Measurements from ENCODE around the gene UBAP1L. TPM values are rescaled to one million over a fixed set of nuclear protein-coding genes. Genes with fewer than 3 reads are reported as not detected.
"Not testable (repeated sequence)": the region's sequence is repeated elsewhere in the genome, so short reads cannot be mapped to it uniquely, and the experiment has no call there.

UBAP1L gene
- total RNA-seq, 1 donor from 2014 or later, result 2.1 TPM

DNA sequence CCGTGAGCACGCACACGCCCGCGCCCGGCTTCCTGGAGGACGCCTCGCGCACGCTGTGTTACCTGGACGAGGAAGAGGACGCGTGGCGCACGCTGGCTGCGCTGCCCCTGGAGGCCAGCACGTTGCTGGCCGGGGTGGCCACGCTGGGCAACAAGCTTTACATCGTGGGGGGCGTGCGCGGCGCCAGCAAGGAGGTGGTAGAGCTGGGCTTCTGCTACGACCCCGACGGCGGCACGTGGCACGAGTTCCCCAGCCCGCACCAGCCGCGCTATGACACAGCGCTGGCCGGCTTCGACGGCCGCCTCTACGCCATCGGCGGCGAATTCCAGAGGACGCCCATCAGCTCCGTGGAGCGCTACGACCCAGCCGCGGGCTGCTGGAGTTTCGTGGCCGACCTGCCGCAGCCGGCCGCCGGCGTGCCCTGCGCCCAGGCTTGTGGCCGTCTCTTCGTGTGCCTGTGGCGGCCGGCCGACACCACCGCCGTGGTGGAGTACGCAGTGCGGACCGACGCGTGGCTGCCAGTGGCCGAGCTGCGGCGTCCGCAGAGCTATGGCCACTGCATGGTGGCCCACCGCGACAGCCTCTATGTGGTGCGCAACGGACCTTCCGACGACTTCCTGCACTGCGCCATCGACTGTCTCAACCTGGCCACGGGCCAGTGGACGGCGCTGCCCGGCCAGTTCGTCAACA is 37.6 kb downstream of the UBAP1L start:
- H3K27ac ChIP-seq (ENCODE audit: low read depth, low read length), result peak overlapping the region; percentile 90

GRCh38 chr15:65076486-65077290 is 38.3 kb downstream of the UBAP1L start, which contains the start of gene KBTBD13:
Gene KBTBD13 (plus strand): TSS chr15:65076746. CDS start chr15:65076816, 70 bp downstream.
- peak within 1 kb of the TSS; percentile 71 to 90 (median 79) for H3K9ac ChIP-seq (ENCODE audit: low read depth in 1 of 3, low read length in 3 of 3)
- peak within 1 kb of the TSS; percentile 90 for H3K27ac ChIP-seq (ENCODE audit: low read depth, low read length)
- no peaks in the 10 kb centered on the region for H3K9me3 ChIP-seq (ENCODE audit: control insufficient read depth in 3 of 3, low read length in 3 of 3)
- peaks cover 0 to 4% (median 3%) of the 10 kb centered on the region in 3 donors for H3K27me3 ChIP-seq (ENCODE audit: control insufficient read depth in 3 of 3, insufficient read depth in 3 of 3, low read length in 3 of 3)
- H3K4me3 ChIP-seq (ENCODE audit: low read length in 3 of 3), result peak within 1 kb of the TSS; percentile 67 to 79 (median 79)
- peaks cover 38 to 52% (median 46%) of the 10 kb centered on the region in 3 donors for H3K4me1 ChIP-seq (ENCODE audit: control insufficient read depth in 3 of 3, insufficient read depth in 3 of 3, low read length in 3 of 3)
- H3K36me3 ChIP-seq (ENCODE audit: control insufficient read depth in 3 of 3, insufficient read depth in 3 of 3, low read length in 3 of 3), result no peaks in the 10 kb centered on the region

More for the DNA sequence above, 37.6 kb downstream of the UBAP1L start:
- no peaks in the 10 kb centered on the region for H3K9me3 ChIP-seq (ENCODE audit: control insufficient read depth in 3 of 3, low read length in 3 of 3)
- peaks cover 37 to 52% (median 45%) of the 10 kb centered on the region in 3 donors for H3K4me1 ChIP-seq (ENCODE audit: control insufficient read depth in 3 of 3, insufficient read depth in 3 of 3, low read length in 3 of 3)
- no peaks in the 10 kb centered on the region for H3K36me3 ChIP-seq (ENCODE audit: control insufficient read depth in 3 of 3, insufficient read depth in 3 of 3, low read length in 3 of 3)
- peak overlapping the region; percentile 67 to 79 (median 79) for H3K4me3 ChIP-seq (ENCODE audit: low read length in 3 of 3)
- peak overlapping the region; percentile 69 to 90 (median 79) for H3K9ac ChIP-seq (ENCODE audit: low read depth in 1 of 3, low read length in 3 of 3)
- peaks cover 0 to 4% (median 3%) of the 10 kb centered on the region in 3 donors for H3K27me3 ChIP-seq (ENCODE audit: control insufficient read depth in 3 of 3, insufficient read depth in 3 of 3, low read length in 3 of 3)

DNA sequence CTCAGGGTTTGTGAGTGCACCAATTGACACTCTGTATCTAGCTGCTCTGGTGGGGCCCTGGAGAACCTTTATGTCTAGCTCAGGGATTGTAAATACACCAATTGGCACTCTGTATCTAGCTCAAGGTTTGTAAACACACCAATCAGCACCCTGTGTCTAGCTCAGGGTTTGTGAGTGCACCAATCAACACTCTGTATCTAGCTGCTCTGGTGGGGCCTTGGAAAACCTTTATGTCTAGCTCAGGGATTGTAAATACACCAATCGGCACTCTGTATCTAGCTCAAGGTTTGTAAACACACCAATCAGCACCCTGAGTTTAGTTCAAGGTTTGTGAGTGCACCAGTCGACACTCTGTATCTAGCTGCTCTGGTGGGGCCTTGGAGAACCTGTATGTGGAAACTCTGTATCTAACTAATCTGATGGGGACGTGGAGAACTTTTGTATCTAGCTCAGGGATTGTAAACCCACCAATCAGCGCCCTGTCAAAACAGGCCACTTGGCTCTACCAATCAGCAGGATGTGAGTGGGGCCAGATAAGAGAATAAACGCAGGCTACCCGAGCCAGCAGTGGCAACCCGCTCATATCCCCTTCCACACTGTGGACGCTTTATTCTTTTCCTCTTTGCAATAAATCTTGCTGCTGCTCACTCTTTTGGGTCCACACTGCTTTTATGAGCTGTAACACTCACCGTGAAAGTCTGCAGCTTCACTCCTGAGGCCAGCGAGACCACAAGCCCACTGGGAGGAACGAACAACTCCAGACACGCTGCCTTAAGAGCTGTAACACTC is 39.2 kb downstream of the UBAP1L start:
- H3K36me3 ChIP-seq (ENCODE audit: control insufficient read depth in 3 of 3, insufficient read depth in 3 of 3, low read length in 3 of 3); H3K9me3 ChIP-seq (ENCODE audit: control insufficient read depth in 3 of 3, low read length in 3 of 3); H3K27me3 ChIP-seq (ENCODE audit: control insufficient read depth in 3 of 3, insufficient read depth in 3 of 3, low read length in 3 of 3): not testable (repeated sequence)
- Histone ChIP-seq H3K4me1 (ENCODE audit: control insufficient read depth in 3 of 3, insufficient read depth in 3 of 3, low read length in 3 of 3) (peaks cover 43 to 53% (median 47%) of the 10 kb centered on the region in 3 donors), H3K4me3 (ENCODE audit: low read length in 3 of 3) (peak overlapping the region; percentile 23 to 79 (median 79)), H3K9ac (ENCODE audit: low read depth in 1 of 3, low read length in 3 of 3) (peak overlapping the region; percentile 13 to 90 (median 71)), H3K27ac (ENCODE audit: low read depth, low read length) (peak overlapping the region; percentile 90)

DNA sequence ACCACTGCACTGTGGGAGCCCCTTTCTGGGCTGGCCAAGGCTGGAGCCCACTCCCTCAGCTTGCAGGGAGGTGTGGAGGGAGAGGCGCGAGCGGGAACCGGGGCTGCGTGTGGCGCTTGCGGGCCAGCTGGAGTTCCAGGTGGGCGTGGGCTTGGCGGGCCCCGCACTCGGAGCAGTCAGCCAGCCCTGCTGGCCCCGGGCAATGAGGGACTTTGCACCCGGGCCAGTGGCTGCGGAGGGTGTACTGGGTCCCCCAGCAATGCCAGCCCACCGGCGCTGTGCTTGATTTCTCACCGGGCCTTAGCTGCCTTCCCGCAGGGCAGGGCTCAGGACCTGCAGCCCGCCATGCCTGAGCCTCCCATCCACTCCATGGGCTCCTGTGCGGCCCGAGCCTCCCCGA is 40.1 kb downstream of the UBAP1L start:
- H3K4me3 ChIP-seq (ENCODE audit: low read length in 3 of 3); H3K9ac ChIP-seq (ENCODE audit: low read depth in 1 of 3, low read length in 3 of 3); H3K27ac ChIP-seq (ENCODE audit: low read depth, low read length); H3K27me3 ChIP-seq (ENCODE audit: control insufficient read depth in 3 of 3, insufficient read depth in 3 of 3, low read length in 3 of 3); H3K36me3 ChIP-seq (ENCODE audit: control insufficient read depth in 3 of 3, insufficient read depth in 3 of 3, low read length in 3 of 3); H3K9me3 ChIP-seq (ENCODE audit: control insufficient read depth in 3 of 3, low read length in 3 of 3): not testable (repeated sequence)
- H3K4me1 ChIP-seq (ENCODE audit: control insufficient read depth in 3 of 3, insufficient read depth in 3 of 3, low read length in 3 of 3), result peaks cover 52 to 61% (median 55%) of the 10 kb centered on the region in 3 donors

- Histone ChIP-seq H3K9me3 (ENCODE audit: control insufficient read depth in 3 of 3, low read length in 3 of 3) (no peaks in the 10 kb centered on the region), H3K36me3 (ENCODE audit: control insufficient read depth in 3 of 3, insufficient read depth in 3 of 3, low read length in 3 of 3) (no peaks in the 10 kb centered on the region), H3K4me1 (ENCODE audit: control insufficient read depth in 3 of 3, insufficient read depth in 3 of 3, low read length in 3 of 3) (peaks cover 53 to 54% (median 53%) of the 10 kb centered on the region in 3 donors), H3K27me3 (ENCODE audit: control insufficient read depth in 3 of 3, insufficient read depth in 3 of 3, low read length in 3 of 3) (peaks cover 0 to 10% (median 9%) of the 10 kb centered on the region in 3 donors), H3K27ac (ENCODE audit: low read depth, low read length) (peak overlapping the region; percentile 82), H3K4me3 (ENCODE audit: low read length in 3 of 3) (no peak overlapping the region), H3K9ac (ENCODE audit: low read depth in 1 of 3, low read length in 3 of 3) (no peak overlapping the region)
Measured at GRCh38 chr15:65072617-65073016, 42.4 kb downstream of the UBAP1L start.

- Histone ChIP-seq H3K9ac (ENCODE audit: low read depth in 1 of 3, low read length in 3 of 3) (peak overlapping the region in 1 of 3 donors; percentile 57), H3K27me3 (ENCODE audit: control insufficient read depth in 3 of 3, insufficient read depth in 3 of 3, low read length in 3 of 3) (peaks cover 3 to 16% (median 11%) of the 10 kb centered on the region in 3 donors), H3K27ac (ENCODE audit: low read depth, low read length) (peak overlapping the region; percentile 82), H3K9me3 (ENCODE audit: control insufficient read depth in 3 of 3, low read length in 3 of 3) (no peaks in the 10 kb centered on the region), H3K4me1 (ENCODE audit: control insufficient read depth in 3 of 3, insufficient read depth in 3 of 3, low read length in 3 of 3) (peaks cover 48 to 53% (median 50%) of the 10 kb centered on the region in 3 donors), H3K36me3 (ENCODE audit: control insufficient read depth in 3 of 3, insufficient read depth in 3 of 3, low read length in 3 of 3) (no peaks in the 10 kb centered on the region), H3K4me3 (ENCODE audit: low read length in 3 of 3) (peak overlapping the region in 2 of 3 donors; percentile 38 to 45)
Measured at GRCh38 chr15:65072027-65072426, 43.0 kb downstream of the UBAP1L start.

DNA sequence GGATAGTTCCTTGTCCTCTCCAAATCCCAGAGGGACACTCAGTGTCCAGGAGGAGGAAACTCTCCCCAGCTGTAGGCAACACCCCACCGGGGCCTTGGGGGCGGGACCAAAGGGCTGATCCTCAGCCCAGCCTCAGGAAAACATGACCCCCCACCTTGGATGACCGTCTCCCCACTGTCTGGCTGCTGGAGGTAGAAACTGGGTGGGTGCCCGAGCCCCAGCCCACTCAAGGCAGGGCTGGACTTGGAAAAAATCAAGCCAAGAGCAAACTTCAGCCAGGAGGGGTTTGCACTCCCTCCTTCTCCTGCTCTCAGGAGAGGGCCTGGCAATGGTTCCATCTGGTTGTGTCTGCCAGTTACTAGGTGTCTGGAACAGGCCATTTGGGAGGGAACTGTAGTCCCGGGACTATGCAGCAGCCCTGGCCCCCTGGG is 43.6 kb downstream of the UBAP1L start:
- no peaks in the 10 kb centered on the region for H3K36me3 ChIP-seq (ENCODE audit: control insufficient read depth in 3 of 3, insufficient read depth in 3 of 3, low read length in 3 of 3)
- H3K9ac ChIP-seq (ENCODE audit: low read depth in 1 of 3, low read length in 3 of 3), result peak overlapping the region in 2 of 3 donors; percentile 25 to 43
- H3K4me1 ChIP-seq (ENCODE audit: control insufficient read depth in 3 of 3, insufficient read depth in 3 of 3, low read length in 3 of 3), result peaks cover 43 to 48% (median 46%) of the 10 kb centered on the region in 3 donors
- peaks cover 3 to 16% (median 13%) of the 10 kb centered on the region in 3 donors for H3K27me3 ChIP-seq (ENCODE audit: control insufficient read depth in 3 of 3, insufficient read depth in 3 of 3, low read length in 3 of 3)
- H3K4me3 ChIP-seq (ENCODE audit: low read length in 3 of 3), result peak overlapping the region in 1 of 3 donors; percentile 45
- peak overlapping the region; percentile 82 for H3K27ac ChIP-seq (ENCODE audit: low read depth, low read length)
- no peaks in the 10 kb centered on the region for H3K9me3 ChIP-seq (ENCODE audit: control insufficient read depth in 3 of 3, low read length in 3 of 3)

GRCh38 chr15:65069779-65070546 is 45.0 kb downstream of the UBAP1L start:
- H3K27me3 ChIP-seq (ENCODE audit: control insufficient read depth in 3 of 3, insufficient read depth in 3 of 3, low read length in 3 of 3), result peaks cover 3 to 16% (median 13%) of the 10 kb centered on the region in 3 donors
- no peak overlapping the region for H3K9ac ChIP-seq (ENCODE audit: low read depth in 1 of 3, low read length in 3 of 3)
- no peaks in the 10 kb centered on the region for H3K36me3 ChIP-seq (ENCODE audit: control insufficient read depth in 3 of 3, insufficient read depth in 3 of 3, low read length in 3 of 3)
- H3K4me3 ChIP-seq (ENCODE audit: low read length in 3 of 3), result peak overlapping the region in 1 of 3 donors; percentile 1
- H3K27ac ChIP-seq (ENCODE audit: low read depth, low read length), result peak overlapping the region; percentile 82
- no peaks in the 10 kb centered on the region for H3K9me3 ChIP-seq (ENCODE audit: control insufficient read depth in 3 of 3, low read length in 3 of 3)
- H3K4me1 ChIP-seq (ENCODE audit: control insufficient read depth in 3 of 3, insufficient read depth in 3 of 3, low read length in 3 of 3), result peaks cover 43 to 48% (median 46%) of the 10 kb centered on the region in 3 donors

DNA sequence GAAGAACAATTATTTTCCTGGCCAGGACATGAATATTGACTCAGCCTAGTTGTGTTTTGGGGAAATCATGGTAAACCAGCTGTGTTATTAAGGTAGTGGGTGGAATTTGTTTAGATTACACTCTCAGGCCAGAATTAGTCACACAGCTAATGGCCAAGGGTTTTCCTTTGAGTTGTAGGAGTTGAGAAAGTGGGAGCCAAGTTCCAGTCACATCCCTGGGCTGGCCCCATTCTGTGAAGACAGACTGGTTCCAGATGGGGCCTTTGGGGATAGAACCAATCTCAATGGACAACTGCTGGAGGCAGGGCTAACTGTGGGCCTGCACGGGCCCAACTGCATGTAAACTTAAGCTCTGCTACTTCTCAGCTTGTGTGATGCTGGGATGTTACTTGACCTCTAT is 45.8 kb downstream of the UBAP1L start:
- Histone ChIP-seq H3K4me3 (ENCODE audit: low read length in 3 of 3) (no peak overlapping the region), H3K36me3 (ENCODE audit: control insufficient read depth in 3 of 3, insufficient read depth in 3 of 3, low read length in 3 of 3) (no peaks in the 10 kb centered on the region), H3K27ac (ENCODE audit: low read depth, low read length) (peak overlapping the region; percentile 82), H3K4me1 (ENCODE audit: control insufficient read depth in 3 of 3, insufficient read depth in 3 of 3, low read length in 3 of 3) (peaks cover 43 to 48% (median 46%) of the 10 kb centered on the region in 3 donors), H3K9ac (ENCODE audit: low read depth in 1 of 3, low read length in 3 of 3) (no peak overlapping the region), H3K27me3 (ENCODE audit: control insufficient read depth in 3 of 3, insufficient read depth in 3 of 3, low read length in 3 of 3) (peaks cover 3 to 16% (median 13%) of the 10 kb centered on the region in 3 donors), H3K9me3 (ENCODE audit: control insufficient read depth in 3 of 3, low read length in 3 of 3) (no peaks in the 10 kb centered on the region)
